GM19467 (cell line): ENCODE data around the gene ILDR1.
"Not testable (repeated sequence)": the region's sequence is repeated elsewhere in the genome, so short reads cannot be mapped to it uniquely, and the experiment has no call there.

Source experiments
- ATAC-seq: cut with Tn5 transposase; IDR thresholded peaks from one replicate; pipeline ENCODE4 v1.9.1; 2021; ENCODE audit warnings: mild to moderate bottlenecking, moderate library complexity; ENCODE audit not compliant: unreplicated experiment

ILDR1 gene

DNA sequence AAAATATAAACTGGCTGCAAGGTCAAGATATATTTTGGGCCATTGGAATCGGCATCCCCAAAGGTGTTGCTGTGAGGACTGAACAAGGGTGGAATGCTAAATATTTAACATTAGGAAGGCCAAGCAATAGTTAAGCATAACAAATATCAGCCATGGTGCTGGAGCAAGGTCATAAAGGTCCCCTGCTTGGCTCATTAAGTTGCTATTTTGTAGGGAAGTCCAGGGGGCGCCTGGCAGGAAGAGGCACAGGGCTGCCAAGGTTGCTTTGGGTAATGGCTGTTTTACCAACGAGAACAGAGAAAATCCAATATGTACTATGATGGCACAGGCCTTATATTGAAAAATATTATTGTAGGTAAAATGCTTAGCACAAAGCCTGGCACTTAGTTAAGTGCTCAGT, 65.7 kb downstream of the ILDR1 start:
- no peak for ATAC-seq

DNA sequence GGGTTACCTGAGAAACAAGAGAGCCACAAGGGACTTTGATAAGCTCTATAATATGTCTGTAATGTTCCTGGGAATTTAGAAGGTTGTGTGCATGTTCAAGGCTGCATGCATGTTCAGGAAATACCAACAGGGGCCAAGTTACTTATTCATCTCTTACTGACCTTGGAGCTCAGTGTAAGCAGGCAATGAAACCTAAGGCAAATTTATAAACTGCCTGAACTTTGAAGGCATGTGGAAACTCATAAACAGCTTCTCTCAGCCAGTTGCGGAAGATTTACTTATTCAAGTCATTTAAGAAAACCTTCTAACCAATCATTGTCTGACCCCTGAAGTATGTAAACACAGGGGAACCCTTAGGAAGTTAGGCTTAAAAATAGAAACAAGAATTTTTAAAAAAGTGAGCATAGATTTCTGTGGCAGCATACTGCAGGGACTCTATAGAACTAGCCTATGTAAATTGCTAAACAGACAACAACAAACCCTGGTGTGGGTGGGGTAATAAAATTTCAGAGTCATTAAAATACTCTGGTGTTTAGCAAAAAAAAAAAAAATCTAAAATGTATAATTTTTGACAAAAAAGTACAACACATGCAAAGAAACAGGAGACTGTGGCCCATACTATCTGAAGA, 70.6 kb downstream of the ILDR1 start:
- ATAC-seq = no peak

DNA sequence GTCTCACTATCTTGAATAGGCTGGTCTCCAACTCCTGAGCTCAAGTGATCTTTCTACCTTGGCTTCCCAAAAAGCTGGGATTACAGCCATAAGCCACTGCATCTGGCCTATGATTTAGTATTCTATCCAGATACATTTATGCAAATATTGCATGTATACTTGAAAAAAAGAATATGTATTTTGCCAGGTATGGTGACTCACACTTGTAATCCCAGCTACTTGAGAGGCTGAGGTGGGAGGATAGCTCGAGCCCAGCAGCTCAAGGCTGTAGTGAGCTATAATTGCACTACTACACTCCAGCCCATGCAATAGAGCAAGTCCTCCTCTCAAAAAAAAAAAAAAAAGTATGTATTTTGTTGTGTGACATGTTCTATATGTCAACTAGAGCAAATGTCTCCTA, 73.4 kb downstream of the ILDR1 start:
- no peak for ATAC-seq

DNA sequence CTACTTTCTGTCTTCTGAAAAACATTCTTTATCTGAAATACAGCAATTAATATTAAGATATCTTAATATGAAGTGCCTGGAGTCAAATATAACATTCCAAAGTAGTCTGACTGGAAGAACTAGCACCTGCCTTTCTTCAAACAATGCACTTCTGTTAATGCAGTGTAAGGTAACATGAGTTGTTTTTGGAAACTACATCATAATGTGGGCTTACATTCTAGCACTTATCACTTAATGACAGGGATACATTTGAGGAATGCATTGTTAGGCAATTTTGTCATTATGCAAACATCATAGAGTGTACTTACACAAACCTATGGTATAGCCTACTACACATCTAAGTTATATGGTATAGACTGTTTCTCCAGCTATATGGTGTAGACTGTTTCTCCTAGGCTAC, 78.6 kb downstream of the ILDR1 start:
- ATAC-seq = no peak

DNA sequence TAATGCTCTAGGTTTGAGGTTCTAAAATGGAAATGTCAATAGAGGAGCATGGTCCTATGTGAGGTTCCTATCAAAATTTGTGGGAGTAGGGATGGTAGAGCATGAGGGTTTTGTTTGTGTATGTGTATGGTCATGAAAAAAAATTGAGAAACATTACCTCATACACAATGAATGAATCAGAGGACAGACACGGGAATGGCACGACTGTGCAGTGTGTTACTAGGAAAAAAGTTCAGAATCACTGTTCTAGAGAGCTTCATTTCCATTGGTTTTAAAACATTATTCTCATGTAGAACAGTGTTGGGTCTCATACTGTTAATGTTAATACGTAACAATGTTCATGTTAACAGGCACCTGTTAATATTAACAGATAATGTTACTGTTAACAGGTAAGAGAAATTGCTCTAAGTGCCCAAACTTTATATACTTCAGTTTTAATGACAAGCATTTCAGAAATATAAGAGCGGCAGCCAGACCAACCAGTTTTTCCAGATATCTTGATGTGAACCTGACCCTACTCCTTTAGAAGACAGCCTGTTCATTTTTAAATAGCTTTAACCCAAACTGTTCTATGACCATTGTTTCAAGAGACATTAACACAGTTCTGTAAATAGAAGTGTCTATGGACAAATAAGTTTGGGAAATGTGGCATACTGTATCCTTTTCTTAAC, 79.8 kb downstream of the ILDR1 start:
- no peak for ATAC-seq

DNA sequence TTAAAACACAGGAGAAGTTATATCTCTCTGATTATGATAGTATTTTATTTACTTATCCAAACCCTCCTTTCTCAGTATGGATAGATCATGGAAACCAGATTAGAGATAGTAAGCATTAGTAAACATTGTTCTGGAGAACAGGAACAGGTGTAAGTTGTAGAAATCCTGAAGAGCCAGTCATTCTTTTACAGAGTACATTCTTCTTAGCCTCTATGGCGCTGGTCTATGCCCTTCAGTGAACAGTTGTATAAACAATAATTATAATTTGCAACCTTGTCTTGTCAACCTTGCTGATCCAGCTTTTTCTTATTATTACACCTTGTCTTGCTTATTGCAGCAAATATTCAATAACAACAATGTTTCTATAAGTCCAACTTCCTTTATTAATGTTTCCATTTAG, 80.5 kb downstream of the ILDR1 start:
- no peak for ATAC-seq

DNA sequence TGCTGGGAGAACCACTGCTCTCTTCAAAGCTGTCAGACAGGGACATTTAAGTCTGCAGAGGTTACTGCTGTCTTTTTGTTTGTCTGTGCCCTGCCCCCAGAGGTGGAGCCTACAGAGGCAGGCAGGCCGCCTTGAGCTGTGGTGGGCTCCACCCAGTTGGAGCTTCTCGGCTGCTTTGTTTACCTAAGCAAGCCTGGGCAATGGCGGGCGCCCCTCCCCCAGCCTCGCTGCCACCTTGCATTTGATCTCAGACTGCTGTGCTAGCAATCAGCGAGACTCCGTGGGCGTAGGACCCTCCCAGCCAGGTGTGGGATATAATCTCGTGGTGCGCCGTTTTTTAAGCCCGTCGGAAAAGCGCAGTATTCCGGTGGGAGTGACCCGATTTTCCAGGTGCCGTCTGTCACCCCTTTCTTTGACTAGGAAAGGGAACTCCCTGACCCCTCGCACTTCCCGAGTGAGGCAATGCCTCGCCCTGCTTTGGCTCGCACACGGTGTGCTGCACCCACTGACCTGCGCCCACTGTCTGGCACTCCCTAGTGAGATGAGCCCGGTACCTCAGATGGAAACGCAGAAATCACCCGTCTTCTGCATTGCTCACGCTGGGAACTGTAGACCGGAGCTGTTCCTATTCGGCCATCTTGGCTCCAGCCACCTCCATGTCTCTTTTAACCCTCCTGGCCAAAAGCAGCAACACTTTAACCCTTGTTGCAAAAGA, 83.7 kb downstream of the ILDR1 start:
- ATAC-seq = not testable (repeated sequence)
